GM19438 (cell line): Measurements from ENCODE around the gene B4GALT5.
"Not testable (repeated sequence)": the region's sequence is repeated elsewhere in the genome, so short reads cannot be mapped to it uniquely, and the experiment has no call there.

Source experiments
- ATAC-seq: cut with Tn5 transposase; IDR thresholded peaks from one replicate; pipeline ENCODE4 v1.9.1; 2021; ENCODE audit warnings: low read depth; ENCODE audit not compliant: unreplicated experiment

Gene B4GALT5

DNA sequence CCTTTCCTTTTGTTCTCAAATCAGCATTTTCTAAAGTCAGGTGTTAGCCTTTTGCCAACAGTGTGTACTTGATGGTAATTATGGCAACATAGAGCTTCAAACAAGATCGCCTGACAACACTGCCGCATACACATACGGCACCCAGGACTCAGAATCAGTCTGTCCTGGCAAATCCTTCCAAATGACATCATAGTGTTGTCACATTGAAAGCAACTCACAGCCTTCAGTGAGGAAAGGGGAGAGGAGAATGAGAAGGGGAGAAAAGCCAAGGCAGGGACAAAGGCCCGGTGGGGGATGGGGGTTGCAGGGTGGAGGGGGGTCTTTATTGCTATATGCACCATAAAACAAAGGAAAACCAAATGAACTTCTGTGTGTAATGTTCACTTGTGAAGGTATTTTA, 80.0 kb downstream of the B4GALT5 start:
- ATAC-seq: no peak

DNA sequence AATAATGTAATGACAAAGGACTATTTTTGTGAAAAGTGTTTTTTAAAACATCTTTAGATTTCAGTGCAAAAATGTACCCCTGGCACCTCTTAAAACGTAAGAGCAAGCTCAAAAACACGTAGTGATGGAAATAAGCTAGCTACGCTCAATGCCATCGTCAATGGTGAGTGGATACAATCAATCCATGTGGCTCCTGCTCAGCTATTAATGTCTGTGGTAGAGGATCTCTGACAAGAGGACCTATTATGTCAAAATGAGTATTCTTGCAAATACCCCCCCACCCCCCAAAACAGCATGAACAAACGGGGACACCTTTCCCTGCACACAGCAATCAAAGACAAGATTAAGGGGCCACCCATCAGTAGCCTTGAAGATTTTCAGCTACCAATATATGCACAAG, 80.7 kb downstream of the B4GALT5 start:
- ATAC-seq: no peak

DNA sequence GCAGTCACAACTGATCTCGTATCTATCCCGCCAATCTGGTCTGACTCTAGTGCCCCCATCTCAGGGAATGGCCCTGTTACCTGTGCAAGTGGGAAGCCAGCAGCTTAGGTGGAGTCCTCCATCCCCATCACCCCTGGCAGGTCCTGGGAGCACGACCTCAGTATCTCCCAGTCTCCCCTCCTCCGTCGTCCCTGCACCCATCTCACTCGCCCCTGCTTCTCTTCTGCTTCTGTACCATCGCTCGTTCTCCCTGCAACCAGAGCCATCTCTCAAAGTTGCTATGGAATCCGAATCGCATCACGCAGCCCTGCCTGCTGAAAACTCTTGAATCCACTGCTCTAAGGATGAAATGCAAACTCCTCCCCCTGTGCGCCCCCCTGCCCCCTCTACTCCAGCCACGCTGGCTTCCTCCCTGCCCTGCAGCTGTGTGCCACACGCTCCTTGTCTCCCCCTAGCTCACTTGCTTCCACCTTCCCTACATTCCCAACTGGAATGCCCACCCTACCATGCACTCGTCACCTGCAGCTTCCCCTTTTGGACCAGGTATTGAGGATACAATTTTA, 81.7 kb downstream of the B4GALT5 start:
- no peak for ATAC-seq

DNA sequence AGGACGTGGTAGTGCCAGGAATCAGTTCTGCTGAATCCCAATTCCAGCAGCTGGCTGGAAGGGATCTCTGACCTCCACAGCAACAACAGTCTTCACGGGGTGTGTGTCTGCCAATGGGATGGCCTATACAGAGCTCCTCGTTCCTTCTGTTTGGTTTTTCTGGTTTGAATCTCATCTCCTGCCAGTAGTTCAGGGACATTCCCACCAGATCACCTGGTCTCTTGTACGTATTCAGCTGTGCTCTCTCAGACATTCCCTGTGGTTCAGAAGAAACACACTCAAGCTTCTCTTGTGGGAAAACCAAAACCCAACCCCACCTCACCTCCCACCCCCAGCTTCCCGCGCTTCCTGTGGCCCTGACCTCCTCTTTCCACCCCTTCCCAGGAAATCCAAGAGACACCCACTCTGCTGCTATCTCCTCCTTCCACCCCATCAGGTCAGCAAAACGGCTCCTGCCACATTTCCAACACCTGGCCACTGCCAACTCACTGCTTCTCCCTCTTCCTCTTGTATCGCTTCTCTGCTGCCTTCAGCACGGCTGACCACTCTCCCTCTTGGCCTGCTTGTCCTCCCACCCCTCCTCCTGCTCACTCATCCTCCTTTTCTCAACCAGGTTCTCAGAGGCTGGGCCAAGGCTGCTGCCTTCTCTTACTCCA, 82.5 kb downstream of the B4GALT5 start:
- peak; percentile 45 for ATAC-seq

DNA sequence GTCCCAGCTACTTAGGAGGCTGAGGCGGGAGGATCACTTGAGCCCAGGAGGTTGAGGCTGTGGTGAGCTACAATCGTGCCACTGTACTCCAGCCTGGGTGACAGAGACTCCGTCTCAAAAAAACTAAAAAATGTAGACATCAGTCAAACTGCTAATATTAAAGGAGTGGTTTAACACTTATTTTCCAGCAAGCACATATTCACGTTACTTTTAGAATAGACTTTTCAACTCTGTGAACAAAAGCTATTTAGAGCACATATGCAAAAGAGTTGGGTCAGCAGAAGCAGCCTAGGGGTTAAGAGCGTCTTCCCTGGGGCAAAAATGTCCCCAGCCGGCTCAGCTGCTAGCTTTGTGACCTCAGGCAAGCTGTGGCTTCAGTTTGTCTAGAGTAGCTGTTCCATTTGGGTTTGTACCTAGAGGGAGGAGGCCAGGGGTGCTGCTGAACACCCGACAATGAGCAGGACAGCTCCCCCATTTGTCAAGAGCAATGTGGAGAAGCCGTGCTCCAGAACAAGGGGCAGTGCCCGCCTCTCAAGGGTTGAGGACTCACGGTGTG, 83.2 kb downstream of the B4GALT5 start:
- peak; percentile 77 for ATAC-seq

DNA sequence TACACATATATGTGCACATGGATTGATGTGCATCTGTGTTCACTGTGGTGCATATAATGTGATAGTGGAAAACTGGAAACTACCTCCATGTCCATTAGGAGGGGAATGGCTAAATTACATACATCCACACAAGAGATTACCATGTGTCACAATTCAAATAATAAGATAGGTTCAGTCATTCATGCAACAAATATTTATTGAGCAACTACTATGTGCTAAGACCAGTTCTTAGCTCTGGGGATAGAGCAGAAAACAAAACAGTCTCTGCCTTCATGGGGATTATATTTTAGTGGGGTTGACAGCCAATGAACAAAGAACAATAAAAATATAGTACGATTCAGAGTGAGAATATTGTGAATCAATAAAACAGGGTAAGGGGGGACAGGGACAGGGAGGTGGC, 84.1 kb downstream of the B4GALT5 start:
- no peak for ATAC-seq

DNA sequence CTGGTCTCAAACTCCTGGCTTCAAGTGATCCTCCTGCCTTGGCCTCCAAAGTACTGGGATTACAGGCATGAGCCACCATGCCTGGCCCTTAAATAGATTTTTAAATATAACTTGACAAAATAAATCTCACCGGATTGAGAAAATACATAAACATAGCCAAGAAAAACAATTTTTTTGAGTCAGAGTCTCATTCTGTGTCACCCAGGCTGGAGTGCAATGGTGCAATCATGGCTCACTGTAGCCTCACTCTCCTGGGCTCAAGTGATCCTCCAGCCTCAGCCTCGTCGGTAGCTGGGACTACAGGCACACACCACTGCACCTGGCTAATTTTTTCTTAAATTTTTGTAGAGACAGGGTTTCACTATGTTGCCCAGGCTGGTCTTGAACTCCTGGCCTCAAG, 85.4 kb downstream of the B4GALT5 start:
- ATAC-seq: not testable (repeated sequence)

DNA sequence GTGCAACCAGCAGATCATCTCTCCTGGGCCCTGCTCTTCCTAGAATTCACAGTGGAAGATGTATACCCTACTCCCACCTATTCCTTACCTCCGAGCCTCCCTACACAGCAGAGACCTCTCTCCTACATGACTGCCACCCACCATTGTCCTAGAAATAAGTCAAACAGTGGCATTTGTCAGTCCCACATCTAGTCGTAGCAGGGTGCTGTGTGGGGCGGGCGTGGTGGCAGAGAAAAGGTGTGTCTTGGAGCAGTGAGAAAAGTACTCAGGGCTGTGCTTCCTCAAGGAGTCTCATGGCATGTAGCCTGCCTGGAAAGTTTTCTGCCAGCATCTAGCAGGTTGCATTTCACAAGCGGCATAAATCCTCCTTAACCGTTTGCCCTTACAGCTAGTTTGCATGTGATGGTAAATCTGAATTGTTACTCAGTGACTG, 86.3 kb downstream of the B4GALT5 start:
- no peak for ATAC-seq

DNA sequence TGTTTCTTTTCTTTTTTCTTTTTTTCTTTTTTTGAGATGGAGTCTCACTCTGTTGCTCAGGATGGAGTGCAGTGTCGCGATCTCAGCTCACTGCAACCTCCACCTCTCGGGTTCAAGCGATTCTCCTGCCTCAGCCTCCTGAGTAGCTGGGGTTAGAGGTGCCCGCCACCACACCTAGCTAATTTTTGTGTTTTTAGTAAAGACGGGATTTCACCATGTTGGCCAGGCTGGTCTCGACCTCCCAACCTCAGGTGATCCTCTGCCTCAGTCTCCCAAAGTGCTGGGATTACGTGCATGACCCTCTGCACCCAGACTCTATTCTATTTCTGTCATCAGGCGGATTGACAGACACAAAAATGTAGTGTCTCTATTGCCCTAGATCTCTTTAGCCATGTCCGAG, 88.7 kb downstream of the B4GALT5 start:
- ATAC-seq: not testable (repeated sequence)

DNA sequence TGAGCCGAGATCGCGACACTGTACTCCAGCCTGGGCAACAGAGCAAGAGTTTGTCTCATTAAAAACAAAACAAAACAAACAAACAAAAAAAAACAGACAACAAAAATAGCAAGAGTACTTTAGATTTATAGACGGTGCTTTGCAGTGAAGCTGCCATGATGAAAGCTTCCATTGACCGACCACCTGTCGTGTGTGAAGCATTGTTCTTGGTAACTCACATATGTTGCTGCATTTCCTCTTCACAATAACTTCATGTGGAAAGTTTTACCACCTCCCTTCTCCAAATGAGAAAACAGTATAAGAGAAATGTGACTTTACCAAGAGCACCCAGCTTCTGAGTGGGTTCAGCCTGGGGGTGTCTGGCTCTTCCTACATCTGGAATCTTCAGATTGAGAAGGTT, 89.4 kb downstream of the B4GALT5 start:
- ATAC-seq: no peak

DNA sequence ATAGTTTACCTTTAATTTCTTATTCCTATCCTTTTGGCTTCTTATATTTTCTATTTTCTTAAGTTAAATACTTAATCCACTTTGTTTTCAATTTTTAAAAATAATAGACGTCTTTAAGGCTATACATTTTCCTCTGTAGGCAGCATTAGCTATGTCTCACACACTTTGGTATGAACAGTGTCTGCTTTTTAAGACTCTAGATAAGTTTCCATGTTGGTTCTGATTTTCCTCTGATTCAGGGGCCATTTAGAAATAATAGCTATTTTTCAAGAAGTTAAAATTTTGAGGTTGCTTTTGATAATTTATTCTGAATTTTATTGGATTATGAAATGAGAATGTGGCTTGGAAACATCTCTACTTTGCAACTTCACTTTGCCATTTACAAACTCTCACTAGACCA, 91.4 kb downstream of the B4GALT5 start:
- no peak for ATAC-seq

DNA sequence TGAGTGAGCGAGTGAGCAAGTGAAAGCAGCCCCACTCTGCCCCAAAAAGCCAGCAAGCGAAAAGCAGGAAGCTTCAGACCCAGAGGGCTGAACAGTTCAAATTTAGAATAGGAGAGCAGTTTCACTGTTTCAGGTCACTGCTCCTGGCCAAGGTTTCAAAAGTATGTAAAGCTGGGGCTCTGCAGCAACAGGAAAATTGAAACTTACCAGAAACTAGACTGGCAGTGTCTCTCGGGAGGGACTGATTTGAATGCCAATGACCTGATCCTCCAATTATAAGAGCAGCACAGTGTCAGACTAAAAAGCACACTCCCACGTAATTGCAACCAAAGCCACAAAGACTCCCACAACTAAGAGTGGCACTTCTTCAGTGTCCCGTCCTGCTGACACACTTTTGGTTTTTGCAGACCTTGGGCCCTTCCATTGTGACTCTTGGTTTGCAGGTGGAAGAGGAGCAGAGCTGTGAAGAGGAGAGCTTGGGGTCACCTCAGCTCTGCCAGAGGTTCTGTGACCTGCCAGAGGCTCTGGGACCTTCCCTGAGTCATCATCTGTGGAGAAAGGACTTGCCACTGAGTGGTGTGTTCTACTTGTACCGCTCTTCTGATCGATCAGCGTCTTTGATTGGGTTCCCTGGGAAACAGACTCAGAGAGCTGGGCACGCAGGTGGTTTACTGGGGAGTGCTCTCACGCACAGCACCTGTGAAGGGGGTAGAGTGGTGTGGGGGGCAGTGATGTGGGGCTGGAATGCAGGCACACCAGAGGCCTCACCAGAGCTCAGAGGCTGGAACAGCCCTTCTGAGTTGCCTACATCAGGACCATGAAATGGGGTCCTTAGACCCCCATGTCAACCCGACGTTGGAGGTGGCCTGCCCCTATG, 93.1 kb downstream of the B4GALT5 start:
- peak; percentile 83 for ATAC-seq

DNA sequence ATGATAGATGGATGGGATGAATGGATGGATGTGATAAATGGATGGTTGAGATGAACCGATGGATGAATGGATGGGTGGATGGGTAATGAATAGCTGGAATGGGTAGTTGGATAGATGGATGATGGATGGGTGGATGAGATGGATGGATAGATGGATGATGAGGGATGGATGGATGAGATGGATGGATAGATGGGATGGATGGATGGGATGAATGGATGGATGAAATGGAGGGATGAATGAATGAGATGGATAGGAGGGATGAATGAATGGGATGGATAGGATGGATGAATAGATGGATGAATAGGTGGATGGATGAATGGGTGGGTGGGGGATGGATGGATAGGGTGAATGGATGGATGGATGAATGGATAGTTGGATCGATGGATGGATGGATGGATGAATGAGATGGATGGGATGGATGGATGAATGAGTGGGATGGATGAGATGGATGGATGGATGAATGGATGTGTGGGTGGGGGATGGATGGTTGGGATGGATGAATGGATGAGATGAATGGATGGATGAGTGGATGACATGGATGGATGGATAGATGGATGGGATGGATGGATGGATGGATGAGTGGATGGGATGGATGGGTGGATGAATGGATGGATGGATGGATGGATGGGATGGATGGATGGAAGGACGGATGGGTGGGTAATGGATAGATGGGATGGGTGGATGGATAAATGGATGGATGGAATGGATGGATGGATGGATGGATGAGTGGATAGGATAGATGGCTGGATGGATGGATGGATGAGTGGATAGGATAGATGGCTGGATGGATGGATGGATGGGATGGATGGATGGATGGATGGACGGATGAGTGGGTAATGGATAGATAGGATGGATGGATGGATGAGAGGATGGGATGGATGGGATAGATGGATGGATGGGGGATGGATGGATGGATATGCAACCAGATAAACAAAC, 94.3 kb downstream of the B4GALT5 start:
- no peak for ATAC-seq

DNA sequence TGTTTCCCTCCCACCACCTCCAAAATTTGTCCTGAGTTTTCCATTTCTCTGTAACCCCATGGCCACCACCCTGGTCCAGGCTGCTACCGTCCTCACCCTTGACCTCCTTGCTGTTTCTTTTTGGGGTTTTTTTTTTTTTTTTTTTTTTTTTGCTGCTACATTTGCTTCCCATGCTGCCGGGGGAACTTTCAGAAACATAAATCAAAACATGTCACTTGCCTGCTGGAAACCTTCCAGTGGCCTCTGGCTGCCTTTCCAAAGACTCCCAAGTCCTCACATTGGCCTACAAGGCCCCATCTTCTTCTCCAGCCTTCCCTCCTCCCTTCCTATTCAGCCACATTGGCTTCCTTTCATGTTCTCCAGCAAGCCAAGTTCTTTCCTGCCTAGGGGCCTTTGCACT, 95.4 kb downstream of the B4GALT5 start:
- no peak for ATAC-seq

DNA sequence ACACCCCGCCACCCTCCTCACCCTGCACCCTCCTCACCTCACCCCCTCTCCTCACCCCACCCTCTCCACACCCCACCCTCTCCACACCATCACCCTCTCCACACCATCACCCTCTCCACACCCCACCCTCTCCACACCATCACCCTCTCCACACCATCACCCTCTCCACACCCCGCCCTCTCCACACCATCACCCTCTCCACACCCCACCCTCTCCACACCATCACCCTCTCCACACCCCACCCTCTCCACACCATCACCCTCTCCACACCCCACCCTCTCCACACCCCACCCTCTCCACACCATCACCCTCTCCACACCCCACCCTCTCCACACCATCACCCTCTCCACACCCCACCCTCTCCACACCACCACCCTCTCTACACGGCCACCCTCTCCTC, 96.3 kb downstream of the B4GALT5 start:
- not testable (repeated sequence) for ATAC-seq

DNA sequence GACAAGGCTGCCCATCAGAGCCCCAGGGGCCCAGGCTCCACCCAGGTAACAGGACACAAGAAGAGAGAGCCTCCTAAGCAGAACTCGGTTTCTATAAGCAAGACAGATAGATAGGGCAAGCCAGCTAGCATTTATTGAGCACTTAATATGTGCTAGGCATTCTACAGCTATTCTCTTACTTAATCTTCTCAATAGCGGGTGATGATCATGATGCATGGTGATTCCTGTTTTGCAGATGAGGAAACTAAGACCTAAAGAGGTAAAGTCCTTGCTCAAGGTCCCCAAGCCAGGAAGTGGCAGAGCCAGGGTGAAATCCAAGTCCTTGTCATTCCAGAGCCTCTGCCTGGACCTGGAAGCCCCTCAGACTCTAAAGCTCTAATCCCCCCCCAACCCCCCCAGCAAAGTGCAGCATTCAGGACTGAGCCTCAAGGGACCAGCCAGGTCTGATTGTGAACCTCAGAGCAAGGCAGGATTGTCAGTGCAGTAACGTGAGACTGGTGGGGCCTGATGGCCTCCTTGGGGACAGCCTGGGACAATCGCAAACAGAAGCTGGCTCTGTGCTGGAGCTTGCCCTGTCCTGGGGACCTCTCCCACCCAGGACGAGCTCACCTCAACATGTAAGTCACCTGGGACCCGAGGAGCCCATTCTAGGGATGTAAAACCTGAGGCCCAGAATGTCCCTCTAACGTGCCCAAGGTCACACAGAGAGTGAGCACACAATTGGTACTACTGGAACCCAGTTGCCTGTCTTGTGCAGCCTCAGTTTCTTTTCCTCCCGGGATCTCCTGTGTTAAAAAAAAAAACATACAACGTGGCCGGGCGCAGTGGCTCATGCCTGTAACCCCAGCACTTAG, 97.3 kb downstream of the B4GALT5 start:
- no peak for ATAC-seq

DNA sequence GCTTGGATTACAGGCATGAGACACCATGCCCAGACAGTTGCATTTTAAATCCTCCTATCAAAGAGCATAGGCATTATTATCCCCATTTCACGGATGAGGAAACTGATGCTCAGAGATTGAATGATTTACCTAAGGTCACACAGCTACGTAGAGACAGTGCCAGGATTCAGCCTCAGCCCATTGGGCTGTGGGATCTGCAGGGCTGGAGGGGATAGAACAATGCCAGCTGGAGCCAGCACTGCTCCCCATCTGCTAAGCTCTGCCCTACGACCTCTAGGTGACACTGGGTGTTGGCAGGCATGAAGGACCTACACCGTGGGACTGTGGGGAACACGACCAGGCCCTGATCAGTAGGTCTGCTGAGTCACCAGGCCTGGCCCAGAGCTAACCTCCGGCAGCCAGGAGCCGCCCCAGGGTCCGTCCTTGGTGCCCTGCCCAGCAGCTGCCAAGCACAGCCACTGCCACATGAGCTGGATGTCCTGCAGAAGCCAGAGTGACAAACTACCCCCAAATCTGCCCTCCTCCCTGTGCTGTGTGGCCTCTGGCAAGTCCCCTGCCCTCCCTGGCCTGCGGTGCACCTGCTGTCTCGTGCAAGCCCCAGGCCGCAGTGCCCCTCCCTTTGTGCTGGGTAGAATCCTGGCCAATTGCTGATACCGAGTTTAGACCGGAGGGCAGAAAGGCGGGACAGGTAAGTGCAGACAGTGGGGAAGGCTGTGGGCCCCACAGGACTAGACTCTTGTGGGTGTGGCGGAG, 98.1 kb downstream of the B4GALT5 start:
- ATAC-seq: no peak

DNA sequence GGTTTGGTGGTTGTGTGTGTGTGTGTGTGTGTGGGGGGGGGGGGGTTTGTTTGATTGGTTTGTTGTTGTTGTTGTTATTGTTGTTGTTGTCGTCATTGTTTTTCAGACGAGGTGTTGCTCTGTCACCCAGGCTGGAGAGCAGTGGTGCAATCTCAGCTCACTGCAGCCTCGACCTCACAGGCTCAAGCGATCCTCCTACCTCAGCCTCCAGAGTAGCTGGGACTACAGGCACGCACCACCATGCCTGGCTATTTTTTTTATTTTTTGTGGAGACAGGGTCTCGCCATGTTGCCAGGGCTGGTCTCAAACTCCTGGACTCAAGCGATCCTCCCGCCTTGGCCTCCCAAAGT, 98.7 kb downstream of the B4GALT5 start:
- not testable (repeated sequence) for ATAC-seq
